ENCODE data around the gene RAB11FIP5.
"Not testable (repeated sequence)": the region's sequence is repeated elsewhere in the genome, so short reads cannot be mapped to it uniquely, and the experiment has no call there.

RAB11FIP5 gene, protein sequence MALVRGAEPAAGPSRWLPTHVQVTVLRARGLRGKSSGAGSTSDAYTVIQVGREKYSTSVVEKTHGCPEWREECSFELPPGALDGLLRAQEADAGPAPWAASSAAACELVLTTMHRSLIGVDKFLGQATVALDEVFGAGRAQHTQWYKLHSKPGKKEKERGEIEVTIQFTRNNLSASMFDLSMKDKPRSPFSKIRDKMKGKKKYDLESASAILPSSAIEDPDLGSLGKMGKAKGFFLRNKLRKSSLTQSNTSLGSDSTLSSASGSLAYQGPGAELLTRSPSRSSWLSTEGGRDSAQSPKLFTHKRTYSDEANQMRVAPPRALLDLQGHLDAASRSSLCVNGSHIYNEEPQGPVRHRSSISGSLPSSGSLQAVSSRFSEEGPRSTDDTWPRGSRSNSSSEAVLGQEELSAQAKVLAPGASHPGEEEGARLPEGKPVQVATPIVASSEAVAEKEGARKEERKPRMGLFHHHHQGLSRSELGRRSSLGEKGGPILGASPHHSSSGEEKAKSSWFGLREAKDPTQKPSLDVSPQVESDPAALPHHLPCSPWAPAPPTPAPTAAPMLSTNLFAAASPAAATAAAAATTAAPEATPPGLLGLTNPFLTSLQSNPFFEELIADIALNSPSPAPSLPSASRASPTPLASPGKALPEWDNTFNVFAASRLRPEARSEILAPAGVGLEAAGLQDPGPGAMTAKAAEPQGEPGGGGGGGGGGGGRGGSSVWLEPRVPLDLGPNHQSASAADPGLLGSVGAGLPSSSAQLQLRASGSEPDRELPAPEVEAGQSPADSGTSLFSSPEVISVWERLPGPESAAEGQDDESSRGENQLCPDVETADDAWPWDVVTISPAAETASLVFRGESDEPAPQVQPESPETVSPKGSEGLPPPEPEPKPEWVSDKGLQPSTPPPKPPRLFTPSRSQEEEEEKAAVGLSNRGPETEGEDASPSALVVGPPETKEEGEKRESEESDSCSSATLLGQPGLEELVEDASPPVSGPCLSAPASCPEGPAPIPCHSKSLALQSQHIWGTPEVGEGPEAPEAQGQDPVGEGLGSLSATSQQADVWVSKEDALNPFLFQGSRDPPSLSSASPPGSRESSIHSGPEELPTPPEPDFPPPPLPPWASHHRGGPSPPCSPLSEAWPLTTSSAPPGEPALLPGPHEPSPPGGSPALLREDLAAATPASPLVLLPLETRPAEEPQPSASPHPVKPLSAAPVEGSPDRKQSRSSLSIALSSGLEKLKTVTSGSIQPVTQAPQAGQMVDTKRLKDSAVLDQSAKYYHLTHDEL (N-terminal part only)
- 14.4 reads per million, percentile 39 among the genes with 10 or more reads in this experiment for total RNA-seq

DNA sequence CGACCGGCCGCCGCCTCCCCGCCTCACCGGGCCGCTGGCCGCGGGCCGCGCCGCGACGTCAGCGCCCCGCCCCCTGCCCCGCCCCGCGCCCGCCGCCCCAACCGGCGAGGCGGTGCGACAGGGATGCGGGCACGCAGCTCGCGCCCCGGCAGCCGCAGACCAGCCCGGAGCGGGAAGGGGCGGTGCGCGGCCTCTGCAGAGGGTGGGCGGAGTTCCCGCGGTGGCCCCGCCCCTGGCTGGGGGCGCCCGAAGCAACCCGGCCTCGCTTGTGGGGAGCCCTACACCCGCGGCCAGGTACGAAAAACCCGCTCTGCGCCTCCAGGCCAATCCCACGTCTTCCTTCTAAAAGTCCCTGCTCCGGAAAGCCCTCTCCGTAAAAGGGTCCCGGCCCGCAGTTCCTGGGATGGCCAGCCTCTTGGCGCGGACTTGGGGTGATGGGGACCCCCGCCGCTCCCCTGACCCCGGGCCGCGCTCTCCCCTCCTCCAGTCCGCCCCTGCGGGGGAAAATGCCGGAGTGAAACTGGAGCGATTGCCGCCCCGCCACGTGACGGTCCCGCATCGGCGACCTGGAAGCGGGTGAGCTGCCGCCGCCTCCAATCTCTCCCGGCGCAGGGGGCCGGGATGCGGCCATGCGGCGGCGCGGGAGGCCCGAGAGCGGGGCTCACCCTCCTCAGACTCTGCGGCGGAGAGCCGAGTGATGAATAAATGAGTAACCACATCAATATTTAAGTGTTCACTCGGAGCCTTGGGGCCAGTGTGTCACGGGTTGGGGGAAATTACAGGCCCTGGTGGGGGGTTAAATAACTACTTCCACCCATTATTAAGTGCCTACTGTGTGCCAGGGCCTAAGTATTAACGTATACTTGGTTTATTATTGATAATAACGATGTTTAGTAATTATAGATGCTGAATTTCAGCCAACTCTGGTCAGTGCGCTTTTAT lies at the start of gene RAB11FIP5:
RAB11FIP5 (minus strand) TSS at position 36 of the 942 bp plus-strand sequence. CDS start 171 bp downstream, outside the sequence.
- DNase-seq, result peak; percentile 73

DNA sequence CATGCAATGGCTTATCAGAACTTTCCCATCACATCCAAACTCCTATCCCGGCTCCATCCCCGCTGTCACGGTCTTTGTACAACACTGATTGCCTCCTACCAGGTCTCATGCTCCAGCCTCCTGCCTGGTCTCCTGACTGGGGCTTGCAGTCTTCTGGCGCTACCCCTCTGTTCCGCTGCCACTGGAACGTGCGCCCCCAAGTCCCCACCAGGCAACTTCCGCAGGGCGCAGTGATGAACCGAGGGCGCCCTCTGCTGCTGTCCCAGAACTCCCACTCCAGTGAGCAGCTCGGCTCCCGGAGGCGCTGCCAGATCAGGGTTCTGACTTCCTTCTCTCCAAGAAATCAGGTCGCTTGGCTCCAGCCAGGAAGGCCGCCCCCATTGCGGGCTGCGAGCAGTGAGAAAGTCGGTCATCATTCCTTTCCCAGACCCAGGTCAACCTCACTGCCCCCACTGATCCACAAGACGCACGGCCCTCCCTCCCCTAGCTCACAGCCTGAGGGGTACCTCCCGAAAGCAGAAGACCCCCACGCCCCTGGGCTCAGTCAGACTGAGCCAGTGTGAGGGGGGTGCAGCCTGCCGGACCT lies 43.9 kb upstream of the RAB11FIP5 start:
- DNase-seq, result no peak

DNA sequence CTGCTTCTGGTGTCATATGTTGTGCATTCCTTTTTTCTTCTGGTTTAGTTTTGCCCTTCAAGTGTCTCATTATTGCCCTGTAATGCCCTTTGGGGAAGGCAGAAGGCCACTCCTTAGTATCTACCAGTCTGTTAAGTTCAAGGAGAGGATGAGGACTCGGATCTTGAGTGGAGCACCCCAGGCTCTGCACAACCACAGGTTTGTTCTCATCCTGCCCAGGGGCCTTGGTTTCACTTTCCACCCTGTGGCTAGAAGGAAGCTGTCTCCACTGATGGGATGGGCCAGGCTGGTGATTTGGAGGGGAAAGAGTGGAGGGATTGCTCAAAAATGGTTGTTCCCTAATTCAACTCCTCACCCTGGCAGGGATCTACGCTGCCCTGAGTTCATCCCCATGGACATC lies 30.2 kb upstream of the RAB11FIP5 start:
- no peak for DNase-seq

DNA sequence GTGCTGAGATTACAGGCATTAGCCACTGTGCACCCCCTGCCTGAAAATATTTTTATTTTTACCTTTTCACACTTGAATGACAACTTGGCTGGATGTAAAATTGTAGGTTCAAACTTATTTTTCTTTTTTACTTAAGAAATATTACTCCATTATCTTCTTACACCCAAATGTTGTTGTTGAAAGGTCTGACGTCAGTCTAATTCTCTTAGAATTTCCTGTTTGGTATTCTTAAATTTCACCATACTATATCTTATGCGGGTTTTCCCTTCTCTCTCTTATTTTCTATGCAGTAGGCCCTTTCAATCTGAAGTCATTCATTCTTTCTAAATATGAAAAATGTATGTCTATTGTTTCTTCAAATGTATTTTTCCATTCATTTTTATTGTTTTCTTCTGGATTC lies 29.1 kb upstream of the RAB11FIP5 start:
- DNase-seq, result no peak

DNA sequence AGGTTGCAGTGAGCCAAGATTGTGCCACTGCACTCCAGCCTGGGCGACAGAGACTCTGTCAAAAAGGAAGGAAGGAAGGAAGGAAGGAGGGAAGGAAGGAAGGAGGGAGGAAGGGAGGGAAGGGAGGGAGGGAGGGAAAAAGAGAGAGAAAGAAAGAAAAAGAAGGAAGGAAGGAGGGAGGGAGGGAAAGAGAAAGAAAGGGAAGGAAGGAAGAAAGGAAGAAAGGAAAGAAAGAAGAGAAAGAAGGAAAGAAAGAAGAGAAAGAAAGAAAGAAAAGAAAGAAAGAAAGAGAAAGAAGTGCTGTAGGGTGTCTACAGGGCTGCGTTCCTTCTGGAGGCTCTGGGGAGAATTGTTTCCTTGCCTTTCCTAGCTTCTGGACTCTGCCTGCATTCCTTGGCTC lies 22.5 kb upstream of the RAB11FIP5 start:
- DNase-seq, result no peak

DNA sequence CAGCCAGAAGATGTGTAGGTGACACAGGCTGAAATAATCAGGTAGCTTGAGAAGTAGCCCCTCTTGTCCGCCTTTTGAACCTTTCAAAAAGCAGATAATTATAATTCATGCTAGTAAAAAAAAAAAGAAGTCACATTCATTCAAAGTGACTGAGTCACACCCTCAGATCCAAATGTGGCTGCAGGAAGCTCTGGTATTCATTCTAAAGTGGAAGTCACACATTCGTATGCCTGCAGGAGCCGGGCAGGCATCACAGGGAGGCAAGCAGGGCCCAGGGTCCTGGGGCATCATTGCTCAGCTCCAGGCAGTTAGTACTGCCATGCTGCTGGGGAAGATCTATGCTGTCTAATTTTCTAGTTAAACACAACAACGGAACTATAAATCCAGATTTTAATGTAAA lies 21.7 kb upstream of the RAB11FIP5 start:
- no peak for DNase-seq

DNA sequence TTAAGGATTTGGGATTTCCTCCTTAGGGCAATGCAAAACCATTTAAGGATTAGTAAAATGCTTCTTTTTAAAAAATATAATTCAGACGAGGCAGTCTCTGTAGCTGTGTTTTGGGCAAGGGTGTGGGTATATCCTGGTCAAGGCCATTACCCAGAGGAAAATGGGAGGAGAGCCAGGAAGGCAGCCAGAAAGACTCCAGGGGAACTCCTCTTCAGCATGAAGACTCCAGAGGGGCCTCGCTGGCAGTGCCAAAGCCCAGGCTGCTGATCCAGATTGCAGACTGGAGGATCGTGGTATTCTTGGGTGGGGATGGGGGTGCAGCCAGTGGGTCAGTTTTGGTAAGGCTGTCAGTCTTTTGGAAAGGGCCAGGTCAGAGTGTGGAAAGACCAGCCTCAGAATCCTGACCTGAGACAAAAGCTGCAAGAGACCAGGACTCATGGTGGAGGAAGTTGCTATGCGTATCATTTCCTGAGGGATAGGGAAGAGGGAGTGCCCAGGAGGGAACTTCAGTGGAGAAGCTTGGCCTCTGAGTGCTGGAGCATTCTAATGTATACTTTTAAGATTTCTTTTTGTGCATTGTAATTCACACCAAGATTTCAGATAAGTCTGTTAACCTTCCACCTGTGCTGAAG lies 20.9 kb upstream of the RAB11FIP5 start:
- DNase-seq, result no peak

DNA sequence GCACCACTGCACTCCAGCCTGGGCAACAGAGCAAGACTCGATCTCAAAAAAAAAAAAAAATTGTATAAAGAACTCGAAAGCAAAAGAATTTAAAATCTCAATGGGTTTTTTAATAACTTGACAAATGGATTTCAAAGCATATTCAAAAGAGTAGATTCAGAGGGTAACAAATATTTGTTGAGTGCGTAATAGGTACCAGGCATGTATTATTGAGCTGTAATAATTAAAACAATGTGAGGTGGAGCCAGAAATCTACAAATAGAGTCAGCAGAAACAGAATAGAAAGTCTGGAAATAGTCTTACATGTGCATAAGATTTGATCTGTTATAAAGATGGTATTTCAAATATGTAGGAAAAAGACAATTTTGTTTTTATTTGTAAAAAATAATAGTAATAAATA lies 19.1 kb upstream of the RAB11FIP5 start:
- DNase-seq, result no peak

DNA sequence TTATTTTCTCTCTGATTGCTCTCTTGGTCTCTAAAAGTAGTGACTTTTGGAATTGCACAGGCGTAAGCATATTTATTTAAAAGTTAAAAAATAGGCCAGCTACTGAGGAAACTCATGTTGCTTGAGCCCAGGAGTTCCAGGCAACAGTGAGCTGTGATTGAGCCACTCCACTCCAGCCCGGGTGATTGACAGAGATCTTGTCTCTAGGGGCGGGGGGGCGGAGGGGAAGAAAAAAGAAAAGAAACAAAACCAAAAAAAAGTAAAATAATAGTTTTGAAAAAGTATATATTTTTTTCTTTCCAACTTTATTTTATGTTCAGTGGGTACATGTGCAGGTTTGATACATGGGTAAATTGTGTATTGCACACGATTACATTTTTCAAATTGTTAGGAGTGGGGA lies 18.0 kb upstream of the RAB11FIP5 start:
- no peak for DNase-seq

DNA sequence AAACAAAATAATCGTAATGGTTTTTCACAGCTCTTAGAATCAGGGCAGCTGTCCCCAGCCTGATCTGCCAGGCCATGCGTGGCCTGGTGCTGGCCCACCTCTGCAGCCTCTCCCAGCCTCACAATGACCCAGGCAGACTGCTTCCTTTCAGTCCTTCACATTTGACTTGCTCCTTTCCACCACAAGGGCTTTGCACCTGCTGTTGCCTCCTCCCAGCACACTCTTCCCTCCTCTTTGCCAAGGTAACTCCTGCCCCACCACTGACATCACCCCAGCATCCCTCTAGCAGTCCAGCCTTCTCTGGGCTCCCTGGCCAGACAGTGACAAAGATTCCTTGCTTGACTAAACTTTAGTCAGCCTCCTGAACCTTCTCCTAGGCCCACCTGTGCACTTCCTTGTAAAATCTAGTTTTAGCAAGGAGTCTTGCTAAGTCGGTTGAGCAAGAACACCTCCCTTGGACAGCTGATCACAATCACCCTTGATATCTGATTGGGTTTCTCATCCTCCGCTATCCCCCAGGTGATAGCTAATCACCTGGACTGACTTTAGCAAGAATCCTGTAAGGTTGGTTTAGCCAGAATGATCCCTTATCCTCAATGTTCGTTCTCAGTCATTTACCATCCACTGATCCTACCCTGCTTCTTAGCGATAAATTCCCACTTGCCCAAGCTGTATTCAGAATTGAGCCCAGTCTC lies 16.2 kb upstream of the RAB11FIP5 start:
- DNase-seq, result no peak

DNA sequence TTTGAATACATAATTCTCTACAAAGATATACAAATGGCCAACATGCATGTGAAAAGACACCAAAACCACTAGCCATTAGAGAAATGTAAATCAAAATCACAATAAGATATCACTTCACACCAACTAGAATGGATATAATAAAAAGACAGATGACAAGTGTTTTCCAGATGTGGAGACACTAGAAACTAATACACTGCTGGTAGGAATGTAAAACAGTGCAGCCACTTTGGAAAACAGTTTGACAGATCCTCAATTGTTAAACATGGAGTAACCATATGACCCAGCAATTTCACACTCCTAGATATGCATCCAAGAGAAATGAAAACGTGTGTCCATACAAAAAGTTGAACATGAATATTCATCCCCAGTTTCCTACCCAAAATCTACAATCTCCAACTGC lies 9.8 kb upstream of the RAB11FIP5 start:
- no peak for DNase-seq

DNA sequence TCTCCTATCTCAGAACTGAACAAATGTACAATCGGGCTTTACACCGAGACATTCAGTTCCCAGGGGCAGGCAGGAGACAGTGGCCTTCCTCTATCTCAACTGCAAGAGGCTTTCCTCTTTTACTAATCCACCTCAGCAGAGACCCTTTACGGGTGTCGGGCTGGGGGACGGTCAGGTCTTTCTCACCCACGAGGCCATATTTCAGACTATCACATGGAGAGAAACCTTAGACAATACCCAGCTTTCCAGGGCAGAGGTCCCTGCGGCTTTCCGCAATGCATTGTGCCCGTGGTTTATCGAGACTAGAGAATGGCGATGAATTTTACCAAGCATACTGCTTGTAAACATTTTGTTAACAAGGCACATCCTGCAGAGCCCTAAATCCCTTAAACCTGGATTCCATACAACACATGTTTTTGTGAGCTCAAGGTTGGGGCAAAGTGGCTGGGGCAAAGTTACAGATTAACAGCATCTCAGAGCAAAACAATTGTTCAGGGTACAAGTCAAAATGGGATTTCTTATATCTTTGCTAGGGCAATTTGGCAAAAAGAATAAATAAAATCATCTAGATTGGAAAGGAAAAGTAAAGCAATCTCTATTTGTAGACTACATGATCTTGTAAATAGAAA lies 7.0 kb upstream of the RAB11FIP5 start:
- DNase-seq, result not testable (repeated sequence)

DNA sequence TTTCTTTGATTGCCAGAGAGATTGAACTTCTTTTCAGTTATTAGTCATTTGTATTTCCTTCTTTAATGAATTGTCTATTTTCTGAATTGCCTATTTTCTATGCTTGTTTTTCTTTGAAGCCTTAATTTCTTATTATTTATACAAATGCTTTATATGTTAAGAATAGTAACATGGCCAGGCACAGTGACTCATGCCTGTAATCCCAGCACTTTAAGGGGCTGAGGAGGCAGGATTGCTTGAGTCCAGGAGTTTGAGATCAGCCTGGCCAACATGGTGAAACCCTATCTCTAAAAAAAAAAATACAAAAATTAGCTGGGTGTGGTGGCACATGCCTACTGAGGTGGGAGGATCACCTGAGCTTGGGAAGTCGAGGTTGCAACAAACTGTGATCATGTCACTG lies 4.7 kb upstream of the RAB11FIP5 start:
- no peak for DNase-seq

DNA sequence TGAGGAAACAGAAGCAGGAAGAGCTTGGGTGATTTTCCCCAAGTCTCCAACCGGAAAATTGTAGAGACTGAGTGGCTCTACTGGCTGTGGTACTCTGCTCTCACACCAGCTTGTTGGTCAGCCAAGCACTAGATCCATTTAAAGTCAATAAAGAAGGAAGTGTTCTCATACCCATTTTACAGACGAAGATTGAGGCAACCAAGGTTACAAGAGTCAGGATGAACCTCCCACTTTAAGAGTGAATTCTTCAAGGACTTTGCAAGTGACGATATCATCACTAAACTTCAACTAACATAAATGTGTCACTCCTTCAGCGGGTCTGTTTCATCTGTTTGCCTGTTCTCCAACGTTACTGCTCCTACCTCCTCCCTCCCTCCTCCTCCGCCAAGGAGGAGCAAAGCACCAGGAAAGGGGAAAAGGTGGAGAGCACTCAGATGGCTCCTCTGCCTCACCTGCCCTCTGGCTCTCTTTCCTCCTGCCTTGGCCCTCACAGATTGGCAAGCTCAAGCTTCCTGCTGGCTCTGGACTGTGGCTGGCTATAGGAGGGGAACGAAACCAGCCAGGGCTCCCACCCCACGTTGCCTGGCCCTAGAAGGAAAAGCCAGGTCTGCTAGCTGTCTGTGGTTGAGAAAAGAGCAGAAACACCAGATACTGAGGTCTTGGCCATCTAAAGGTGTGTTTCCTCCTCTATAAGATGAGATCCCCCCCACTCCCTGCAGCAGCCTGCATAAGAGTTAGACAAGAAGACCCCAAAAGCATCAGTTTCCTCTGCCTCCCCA lies 3.6 kb upstream of the RAB11FIP5 start:
- no peak for DNase-seq

DNA sequence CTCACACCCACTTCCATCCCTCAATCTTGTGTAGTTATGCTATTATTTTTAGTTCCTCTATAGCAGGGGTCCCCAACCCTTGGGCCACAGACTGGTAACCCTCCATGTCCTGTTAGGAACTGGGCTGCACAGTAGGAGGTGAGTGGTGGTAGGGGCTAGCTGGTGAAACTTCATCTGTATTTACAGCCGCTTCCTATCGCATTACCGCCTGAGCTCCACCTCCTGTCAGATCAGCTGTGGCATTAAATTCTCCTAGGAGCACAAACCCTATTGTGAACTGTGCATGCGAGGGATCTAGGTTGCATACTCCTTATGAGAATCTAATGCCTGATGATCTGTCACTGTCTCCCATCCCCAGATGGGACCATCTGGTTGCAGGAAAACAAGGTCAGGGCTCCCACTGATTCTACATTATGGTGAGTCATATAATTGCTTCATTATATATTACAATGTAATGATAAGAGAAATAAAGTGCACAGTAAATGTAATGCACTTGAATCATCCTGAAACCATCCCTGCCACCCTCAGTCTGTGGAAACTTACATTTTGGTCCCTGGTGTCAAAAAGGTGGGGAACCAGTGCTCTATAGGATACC lies 1.6 kb upstream of the RAB11FIP5 start:
- DNase-seq, result no peak

DNA sequence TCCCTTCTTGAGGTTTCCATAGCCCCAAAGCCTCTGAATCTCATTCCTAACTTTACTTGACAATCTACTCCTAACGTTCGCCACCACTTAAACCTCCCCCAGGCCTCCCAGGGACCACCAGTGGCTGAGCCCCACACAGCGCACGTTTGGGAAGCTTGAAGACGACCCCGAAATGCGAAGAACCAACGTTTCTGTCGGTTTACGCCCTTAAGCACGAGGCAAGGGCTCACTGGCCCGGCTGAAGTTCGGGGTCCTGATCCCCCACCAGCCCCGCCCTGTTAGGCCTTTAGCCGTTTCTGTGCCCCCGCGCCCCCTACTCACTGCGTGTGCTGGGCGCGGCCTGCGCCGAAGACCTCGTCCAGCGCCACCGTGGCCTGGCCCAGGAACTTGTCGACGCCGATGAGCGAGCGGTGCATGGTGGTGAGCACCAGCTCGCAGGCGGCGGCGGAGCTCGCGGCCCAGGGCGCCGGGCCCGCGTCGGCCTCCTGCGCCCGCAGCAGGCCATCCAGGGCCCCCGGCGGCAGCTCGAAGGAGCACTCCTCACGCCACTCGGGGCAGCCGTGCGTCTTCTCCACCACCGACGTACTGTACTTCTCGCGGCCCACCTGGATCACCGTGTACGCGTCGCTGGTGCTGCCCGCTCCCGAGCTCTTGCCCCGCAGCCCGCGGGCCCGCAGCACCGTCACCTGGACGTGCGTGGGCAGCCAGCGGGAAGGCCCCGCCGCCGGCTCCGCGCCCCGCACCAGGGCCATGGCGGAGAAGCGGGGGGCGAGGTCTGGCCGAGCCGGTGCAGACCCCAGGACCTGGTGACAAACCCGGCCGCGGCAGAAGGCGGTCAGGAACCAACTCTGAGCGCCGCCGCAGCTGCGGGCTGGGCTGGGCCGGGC lies 479 bp downstream of the RAB11FIP5 start:
- DNase-seq, result no peak
